SKM-1 (cell line): ENCODE results near the gene MAP3K20.

Source experiments
- DNase-seq: peaks from one replicate; lab custom pipeline; 2025; ENCODE audit not compliant: unreplicated experiment; lab: John Stamatoyannopoulos, UW

MAP3K20 gene

GRCh38 chr2:173050684-173051083, 25.0 kb upstream of the MAP3K20 start:
- DNase-seq: no peak

DNA sequence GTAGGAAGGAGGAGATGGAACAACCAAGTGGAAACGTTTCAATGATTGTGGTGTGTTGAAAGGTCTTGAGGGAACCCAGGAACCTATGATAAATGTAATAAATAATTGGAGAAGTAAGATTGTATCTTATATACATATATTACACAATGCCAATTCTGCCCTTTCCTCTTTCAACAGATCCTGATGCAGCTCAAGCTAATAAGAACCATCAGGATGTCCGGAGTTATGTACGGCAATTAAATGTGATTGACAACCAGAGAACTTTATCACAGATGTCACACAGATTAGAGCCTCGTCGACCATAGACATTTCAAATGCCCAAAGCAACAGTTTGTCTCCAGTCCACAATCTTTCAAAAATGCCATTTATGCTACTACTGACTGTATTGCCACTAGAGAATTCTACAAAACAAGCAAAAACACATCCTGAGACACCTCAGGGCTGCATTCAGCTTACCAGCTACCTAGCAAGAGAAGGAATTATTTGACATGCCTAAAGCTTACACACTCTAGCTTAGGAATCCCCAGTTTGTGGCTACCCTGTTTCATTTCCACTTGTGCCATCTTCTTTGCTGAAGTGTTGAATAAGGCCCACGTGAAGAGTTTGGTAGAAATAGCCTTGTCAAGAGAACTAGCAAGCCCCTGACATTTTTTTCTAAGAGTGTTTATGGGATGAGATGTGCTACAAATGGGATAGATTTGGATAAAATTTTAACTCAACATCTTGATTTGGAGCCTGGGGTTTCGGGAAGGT, 24.0 kb upstream of the MAP3K20 start:
- no peak for DNase-seq

- no peak for DNase-seq
These were observed 22.5 kb upstream of the MAP3K20 start for GRCh38 chr2:173053043-173053699.

GRCh38 chr2:173054466-173054865, 21.2 kb upstream of the MAP3K20 start:
- no peak for DNase-seq

- no peak for DNase-seq
These were observed 18.8 kb upstream of the MAP3K20 start for GRCh38 chr2:173056705-173057364.

DNA sequence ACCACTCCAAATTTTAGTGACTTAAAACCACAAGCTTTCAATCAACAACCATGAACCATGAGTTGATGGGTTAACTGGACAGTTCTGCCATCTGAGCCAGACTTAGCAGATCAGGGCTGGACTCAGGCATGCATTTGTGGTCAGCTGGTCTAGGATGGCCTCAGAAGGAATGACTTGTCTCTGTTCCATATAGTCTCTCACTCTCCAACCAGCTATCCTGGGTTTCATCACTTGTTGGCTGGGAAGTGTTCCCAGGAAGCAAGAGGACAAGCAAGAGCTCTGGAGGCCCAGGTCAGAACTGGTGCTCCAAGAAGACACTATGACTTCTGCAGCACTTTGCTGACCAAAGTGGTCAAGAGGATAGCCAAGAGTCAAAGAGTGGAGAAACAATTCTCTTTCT, 17.5 kb upstream of the MAP3K20 start:
- DNase-seq: no peak

DNA sequence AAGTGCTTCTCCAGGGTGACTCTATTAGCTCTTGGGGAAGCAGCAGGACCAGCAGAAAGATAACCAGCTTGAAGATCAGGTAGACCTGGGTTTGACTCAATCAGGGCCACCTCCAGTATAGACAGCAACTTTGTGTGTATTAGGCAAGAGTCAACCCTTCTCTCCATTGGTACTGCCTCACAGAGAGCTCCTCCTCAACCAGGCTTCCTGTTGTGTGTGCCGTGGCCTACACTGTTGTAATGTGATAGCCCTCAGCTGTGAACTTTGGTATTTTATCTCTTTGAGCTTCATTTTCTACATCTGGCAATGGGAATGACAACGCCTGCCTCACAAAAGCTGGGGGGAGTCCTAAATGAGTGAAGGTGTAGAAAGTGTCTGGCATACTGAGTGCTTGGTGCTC, 17.0 kb upstream of the MAP3K20 start:
- DNase-seq: no peak

DNA sequence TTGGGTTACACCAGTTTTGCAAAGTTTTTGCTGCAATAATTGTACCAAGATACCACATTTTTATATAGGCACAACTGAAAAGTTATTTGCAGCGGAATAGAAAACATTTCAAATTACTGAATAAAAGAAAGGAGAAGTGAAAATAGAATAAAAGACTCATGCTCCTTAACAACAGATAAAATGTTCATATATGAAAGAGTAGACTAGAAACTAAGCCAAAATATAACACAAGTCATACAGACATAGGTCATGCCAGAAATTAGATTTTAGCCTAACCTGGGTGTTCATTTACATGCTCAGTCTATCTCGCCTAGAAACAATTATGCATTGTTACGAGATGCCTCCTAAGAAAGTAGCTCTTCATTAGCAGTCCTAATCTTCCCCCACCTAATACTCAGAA, 16.4 kb upstream of the MAP3K20 start:
- DNase-seq: no peak

DNA sequence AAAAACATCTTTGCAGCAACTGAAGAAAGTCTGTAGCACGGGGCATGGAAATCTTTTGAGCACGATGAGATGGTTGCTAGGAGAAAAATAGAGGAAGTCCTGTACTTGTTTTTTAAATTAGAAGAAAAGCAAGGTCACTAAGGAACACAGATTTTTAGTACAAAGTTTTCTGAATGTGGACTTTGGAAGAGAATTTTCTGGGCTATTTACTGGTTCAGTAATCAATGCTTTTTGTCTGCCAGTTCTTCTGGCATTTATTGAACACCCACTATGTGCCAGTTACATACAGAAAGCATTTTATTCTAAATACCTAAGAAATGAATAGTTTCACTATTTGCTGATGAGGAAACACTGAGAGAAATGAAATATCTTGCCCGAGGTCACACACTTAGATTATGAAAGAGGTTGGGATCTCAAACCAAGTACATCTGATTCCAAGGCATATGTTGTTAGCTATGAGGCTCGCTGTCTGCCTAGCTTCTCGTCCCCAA, 15.6 kb upstream of the MAP3K20 start:
- DNase-seq: no peak

DNA sequence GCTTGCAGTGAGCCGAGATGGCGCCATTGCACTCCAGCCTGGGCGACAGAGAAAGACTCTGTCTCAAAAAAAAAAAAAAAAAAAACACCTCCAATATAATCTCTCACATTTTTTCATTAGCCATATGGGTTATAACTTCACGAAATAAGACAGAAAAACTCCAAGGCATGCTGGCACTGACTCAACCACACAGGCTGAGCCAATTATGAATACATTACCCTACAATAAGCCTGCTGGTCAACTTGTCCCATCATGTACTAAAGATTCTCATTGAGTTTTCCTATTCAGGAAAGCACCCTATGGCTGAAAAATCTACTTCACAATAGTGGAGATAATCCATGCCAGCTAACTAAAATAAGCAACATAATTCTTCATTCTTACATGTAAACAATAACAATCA, 12.8 kb upstream of the MAP3K20 start:
- DNase-seq: no peak

- no peak for DNase-seq
These were observed 11.4 kb upstream of the MAP3K20 start for GRCh38 chr2:173064151-173064805.

DNA sequence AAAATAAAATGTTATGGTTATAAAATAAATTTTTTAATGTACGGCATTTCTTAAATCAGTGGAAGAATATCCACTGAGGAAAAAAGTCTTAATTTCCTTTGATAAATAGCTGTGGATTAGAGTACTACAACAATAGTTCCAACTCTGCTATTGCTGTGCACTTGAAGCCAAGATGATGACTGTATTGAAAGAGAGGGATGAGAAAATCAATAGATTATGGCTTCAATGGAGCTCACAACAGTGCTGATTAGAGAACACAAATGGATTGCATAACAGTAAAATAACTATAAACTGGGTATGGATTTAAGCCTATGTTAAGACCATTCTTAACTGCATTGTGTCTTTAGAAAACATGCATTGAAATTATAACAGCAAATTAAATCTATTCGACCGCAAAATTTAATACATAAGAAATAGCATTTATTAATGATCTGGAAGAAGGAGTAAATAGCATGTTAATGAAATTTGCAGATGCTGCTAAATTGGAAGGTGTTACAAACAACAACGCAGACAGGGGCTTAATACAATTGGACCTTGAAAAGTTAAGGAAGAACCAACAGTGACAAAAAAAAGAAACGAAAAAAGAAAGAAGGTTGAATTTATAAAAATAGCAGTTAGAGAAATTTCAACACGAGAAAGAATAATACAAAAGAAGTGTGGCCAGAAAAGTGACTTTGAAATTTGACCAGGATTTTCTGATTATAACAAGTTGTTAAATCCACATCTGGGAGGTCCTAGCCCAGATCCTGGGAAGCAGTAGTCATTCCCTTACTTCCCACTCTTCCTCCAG, 8.6 kb upstream of the MAP3K20 start:
- DNase-seq: no peak

DNA sequence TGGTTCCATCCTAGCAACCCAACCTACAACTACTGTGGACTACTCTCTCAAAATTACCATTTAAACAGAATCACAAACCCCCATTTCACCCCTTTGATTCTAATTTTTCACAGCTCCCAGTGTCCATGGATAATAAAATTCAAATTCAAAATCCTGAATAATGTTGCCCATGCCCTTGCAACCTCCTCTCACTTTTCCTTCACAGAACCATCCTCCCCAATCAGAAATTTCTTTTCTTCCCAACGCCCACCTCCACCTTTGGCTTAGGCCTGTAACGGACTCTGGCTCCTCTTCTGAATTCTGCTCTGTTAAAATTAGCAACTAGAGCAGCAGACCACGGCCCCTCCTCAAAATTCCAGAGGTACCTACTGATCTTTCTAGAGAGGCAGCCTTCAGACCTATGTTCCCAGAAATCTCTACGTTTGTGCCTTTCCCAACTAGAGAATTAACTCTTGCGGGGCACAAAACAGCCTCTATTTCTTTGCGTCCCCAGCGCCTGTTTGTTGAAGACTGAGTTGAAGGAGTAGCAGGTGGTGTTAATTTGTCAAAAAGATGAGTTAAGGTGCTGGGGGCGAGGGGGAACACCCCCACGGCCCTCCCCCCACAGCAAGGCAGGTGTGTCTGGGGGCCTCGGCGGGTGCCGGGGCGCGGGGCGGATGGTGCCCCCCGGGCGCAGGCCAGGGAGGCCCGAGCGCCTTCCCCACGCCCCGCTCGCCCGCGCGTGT, 428 bp upstream of the MAP3K20 start:
- no peak for DNase-seq

DNA sequence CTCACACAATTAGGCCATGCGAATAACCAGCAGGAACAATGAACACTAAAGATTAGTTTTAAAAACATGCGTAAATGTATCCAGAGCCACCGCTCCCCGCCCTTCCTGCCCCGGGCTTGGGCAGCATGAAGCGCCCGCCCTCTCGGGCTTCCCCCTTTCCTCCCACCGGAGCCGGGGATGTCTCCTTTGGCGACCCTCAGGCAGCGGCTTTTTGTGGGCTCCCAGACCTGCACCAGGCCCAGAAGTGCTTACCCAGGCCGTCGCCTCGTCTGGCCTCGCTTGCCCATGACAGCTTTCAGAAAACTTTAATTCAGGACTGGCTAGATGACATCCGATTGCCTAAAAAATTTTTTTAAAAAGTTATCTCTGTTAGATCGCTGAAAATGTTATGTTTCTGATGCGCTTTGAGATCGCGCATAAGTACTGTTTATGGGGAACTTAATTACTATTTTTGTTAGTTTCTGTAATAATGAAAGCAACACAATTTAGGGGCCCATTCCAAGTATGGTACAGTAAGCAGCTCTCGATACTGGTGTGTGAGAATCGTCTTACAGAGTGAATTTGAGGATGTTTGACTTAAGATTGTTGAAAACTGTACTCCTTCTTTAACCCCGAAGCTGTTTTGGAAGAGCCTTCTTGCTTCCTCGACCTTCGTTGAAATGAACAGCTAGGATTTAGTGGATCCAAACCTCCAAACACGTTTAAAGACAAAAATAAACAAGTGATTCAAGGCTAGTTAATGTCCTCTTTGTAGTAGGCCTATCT, 1.1 kb downstream of the MAP3K20 start:
- peak; percentile 41 for DNase-seq

DNA sequence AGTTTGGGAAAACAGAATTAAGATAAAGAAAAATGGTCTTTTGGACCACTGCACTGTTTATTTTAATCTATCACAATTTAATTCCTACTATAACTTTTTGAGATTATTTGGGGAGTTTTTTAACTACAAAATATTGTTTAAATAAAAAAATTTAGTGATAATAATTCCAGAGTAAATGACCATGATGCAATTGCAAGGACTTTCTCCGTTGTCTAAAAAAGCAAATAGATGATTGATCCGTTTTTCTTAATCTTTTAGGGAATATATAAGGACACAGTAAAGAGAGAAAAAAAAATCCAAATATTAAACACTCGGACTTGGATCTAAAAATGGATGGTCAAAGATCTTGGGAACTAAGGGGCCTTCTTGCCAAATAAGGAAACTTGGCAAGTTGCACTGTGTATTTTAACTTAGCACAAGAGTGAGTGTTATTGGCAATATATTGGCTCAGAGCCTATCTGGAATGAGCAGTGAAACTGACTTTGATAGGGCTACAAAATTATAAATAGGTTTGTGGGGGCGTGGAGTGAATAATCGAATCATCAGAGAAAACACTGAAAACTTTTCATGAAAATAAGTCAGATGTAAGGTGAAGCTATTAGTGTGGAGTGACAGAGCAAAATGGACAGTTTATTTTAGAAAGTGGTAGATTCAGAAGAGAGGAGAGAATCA, 2.0 kb downstream of the MAP3K20 start:
- DNase-seq: no peak

DNA sequence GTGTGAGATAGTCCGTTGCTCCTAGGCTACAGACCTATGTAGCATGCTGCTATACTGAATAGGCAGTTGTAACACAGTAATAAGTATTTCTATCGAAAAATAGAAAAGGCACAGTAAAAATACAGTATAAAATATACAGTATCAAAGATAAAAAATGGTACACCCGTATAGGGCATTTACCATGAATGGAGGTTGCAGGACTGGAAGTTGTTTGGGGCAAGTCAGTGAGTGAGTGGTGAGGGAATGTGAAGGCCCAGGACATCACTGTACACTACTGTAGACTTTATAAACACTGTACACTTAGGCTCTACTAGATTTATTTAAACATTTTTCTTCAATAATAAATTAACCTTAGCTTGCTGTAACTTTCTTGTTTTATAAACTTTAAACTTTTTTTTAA, 3.5 kb downstream of the MAP3K20 start:
- no peak for DNase-seq

DNA sequence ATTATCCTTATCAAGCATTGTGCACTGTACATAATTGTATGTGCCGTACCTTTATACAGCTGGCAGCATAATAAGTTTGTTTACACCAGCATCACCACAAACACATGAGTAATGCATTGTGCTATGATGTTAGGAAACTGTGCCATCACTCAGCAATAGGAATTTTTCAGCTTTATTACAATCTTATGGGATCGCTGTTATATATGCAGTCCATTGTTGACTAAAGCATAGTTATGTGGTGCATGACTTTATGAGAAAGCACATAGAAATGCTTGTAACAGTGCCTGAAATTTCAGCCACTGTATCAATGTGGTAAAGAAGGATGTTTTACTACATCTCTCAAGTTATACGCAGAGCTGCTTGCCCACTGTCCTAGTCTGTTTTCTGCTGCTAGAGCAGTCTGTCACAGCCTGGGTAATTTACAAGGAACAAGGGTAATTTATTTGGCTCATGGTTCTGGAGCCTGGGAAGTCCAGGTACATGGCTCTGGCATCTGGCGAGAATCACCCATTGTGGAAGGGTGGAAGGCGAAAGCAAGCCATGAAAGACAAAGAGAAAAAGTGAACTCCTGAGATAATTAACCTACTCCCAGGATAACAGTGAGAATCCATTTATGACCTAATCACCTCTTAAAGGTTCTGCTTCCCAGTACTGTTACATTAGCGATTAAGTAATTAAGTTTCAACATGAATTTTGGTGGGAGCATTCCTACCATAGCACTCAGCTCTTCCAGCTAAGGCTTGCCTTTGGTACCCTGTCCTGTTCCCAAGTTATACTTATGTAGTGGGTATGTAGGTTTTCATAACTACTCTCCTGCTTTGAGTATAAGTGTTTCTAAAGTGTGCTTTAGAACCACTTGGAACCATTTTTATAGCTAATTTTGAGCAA, 4.6 kb downstream of the MAP3K20 start:
- DNase-seq: no peak
